AG04449 (cell line): Measurements from ENCODE around the gene OR9K2.
"Not testable (repeated sequence)": the region's sequence is repeated elsewhere in the genome, so short reads cannot be mapped to it uniquely, and the experiment has no call there.

Experiments
- CTCF ChIA-PET: fragments of 350-600 bp; formaldehyde crosslinking; extraction: SDS; loops from one replicate; lab custom pipeline; 2021; ENCODE audit warnings: antibody characterized with exemption; lab: Yijun Ruan, JAX
- POLR2A ChIA-PET: fragments of 400-600, 350-600 bp; formaldehyde crosslinking; extraction: SDS; loops from one replicate; lab custom pipeline; 2020; ENCODE audit warnings: antibody characterized with exemption, inconsistent platforms; lab: Yijun Ruan, JAX
- DNase-seq: peaks from one replicate; pipeline ENCODE4 v3.0.0-alpha.2; 2010; ENCODE audit warnings: low read depth, low spot score
- H3K4me3 ChIP-seq: 2 replicates; pipeline ENCODE4 v1.5.1; 2011; ENCODE audit warnings: low read depth, mild to moderate bottlenecking, control low read depth, low read length
- TF ChIP-seq, protein P1 (sequence below): IDR thresholded peaks from one replicate; pipeline ENCODE4 v1.5.1; 2011; ENCODE audit warnings: mild to moderate bottlenecking, moderate library complexity, low read length, control low read depth, inconsistent platforms; ENCODE audit not compliant: insufficient read depth; ENCODE audit errors: missing control alignments

The OR9K2 gene

DNA sequence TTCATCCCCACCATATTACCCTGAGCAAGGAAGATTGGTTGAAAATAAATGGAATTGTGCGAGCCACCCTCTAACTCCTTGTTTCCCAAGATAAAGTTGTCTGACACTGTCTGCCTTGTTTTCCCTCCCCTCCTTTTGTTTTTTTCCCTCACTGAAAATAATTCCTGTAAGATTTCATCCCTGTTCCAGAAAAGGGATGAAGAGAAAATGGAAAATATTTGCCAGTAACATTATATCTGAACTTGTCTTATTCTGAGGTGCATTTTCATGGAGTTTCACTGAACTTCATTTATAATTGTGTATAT, 17.3 kb downstream of the OR9K2 start:
- DNase-seq, result no peak
- TF ChIP-seq, protein P1, sequence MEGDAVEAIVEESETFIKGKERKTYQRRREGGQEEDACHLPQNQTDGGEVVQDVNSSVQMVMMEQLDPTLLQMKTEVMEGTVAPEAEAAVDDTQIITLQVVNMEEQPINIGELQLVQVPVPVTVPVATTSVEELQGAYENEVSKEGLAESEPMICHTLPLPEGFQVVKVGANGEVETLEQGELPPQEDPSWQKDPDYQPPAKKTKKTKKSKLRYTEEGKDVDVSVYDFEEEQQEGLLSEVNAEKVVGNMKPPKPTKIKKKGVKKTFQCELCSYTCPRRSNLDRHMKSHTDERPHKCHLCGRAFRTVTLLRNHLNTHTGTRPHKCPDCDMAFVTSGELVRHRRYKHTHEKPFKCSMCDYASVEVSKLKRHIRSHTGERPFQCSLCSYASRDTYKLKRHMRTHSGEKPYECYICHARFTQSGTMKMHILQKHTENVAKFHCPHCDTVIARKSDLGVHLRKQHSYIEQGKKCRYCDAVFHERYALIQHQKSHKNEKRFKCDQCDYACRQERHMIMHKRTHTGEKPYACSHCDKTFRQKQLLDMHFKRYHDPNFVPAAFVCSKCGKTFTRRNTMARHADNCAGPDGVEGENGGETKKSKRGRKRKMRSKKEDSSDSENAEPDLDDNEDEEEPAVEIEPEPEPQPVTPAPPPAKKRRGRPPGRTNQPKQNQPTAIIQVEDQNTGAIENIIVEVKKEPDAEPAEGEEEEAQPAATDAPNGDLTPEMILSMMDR, result no peak
- ChIA-PET POLR2A (no interaction called here), CTCF (interaction anchor here (0.9 kb wide), 2 partner anchors 12 to 148 kb away, joined by 3 to 4 read pairs; no protein-coding TSS in a partner anchor)
- H3K4me3 ChIP-seq, result no peak overlapping the region

DNA sequence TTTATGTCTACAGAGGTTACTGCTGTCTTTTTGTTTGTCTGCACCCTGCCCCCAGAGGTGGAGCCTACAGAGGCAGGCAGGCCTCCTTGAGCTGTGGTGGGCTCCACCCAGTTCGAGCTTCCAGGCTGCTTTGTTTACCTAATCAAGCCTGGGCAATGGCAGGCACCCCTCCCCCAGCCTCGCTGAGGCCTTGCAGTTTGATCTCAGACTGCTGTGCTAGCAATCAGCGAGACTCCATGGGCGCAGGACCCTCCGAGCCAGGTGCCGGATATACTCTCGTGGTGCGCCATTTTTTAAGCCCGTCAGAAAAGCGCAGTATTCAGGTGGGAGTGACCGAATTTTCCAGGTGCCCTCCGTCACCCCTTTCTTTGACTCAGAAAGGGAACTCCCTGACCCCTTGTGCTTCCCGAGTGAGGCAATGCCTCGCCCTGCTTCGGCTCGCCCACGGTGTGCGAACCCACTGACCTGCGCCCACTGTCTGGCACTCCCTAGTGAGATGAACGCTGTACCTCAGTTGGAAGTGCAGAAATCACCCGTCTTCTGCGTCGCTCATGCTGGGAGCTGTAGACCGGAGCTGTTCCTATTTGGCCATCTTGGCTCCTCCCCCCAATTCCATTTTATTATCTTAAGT, 40.9 kb downstream of the OR9K2 start:
- H3K4me3 ChIP-seq, POLR2A ChIA-PET, DNase-seq: not testable (repeated sequence)
- CTCF ChIA-PET, result interaction anchor here (1.3 kb wide), 1 partner anchor 21 kb away, joined by 3 read pairs; no protein-coding TSS in a partner anchor

- no peak for DNase-seq
- no peak overlapping the region for H3K4me3 ChIP-seq
- TF ChIP-seq, protein P1, result no peak
- ChIA-PET POLR2A (no interaction called here), CTCF (no interaction called here)
Observed at GRCh38 chr12:55171445-55171844, 45.2 kb downstream of the OR9K2 start.

GRCh38 chr12:55171846-55172245, 45.6 kb downstream of the OR9K2 start:
- DNase-seq, CTCF ChIA-PET, H3K4me3 ChIP-seq, POLR2A ChIA-PET: not testable (repeated sequence)

DNA sequence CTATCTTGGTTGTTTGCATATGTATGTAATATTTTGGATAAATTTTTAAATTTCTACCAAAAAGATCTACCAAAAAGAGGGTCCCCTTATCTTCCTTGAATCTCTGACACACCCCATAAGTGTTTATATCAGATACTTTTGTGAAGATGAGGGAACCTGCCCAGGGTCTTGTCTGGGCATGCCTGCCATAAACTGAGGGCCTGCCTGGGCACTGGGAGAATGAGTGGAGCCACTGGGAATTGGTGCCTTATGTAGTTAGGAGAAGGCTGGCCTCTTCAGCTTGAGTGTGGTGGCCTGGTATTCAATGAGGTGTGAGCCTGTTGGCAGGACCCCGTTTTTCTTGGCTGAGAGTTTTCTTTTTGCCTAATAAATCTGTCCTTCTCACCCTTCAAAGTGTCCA, 46.5 kb downstream of the OR9K2 start:
- ChIA-PET POLR2A (no interaction called here), CTCF (no interaction called here)
- no peak overlapping the region for H3K4me3 ChIP-seq
- TF ChIP-seq, protein P1, result no peak
- DNase-seq, result no peak

- ChIA-PET CTCF (no interaction called here), POLR2A (no interaction called here)
Observed at GRCh38 chr12:55173456-55173855, 47.2 kb downstream of the OR9K2 start.

More at GRCh38 chr12:55173456-55173855, 47.2 kb downstream of the OR9K2 start:
- no peak overlapping the region for H3K4me3 ChIP-seq
- DNase-seq, result no peak
- TF ChIP-seq, protein P1, result no peak
